NCI-H2227 (cell line): Measurements from ENCODE around the gene MSRB3.
"Not testable (repeated sequence)": the region's sequence is repeated elsewhere in the genome, so short reads cannot be mapped to it uniquely, and the experiment has no call there.

Source experiments
- DNase-seq: peaks from one replicate; lab custom pipeline; 2025; ENCODE audit not compliant: unreplicated experiment; lab: John Stamatoyannopoulos, UW

Gene MSRB3

DNA sequence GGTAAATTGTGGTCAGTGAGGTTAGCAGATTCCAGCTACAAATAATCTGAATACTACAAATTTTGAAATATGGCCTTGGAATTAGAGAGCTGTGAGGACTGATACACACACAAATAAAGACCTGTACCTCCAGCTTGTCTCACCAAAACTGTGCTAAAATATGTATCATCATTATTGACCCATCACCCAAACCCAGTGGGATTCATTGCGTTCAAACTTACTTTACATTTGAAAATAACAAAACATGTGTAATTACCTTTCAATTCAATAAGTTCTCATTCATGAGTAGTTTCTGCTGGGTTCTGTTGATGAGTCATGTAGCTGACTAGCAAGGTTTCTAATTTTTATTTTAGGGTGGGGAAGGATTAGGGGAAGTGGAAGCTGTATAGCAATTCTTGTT is 170.9 kb downstream of the MSRB3 start:
- DNase-seq: no peak

DNA sequence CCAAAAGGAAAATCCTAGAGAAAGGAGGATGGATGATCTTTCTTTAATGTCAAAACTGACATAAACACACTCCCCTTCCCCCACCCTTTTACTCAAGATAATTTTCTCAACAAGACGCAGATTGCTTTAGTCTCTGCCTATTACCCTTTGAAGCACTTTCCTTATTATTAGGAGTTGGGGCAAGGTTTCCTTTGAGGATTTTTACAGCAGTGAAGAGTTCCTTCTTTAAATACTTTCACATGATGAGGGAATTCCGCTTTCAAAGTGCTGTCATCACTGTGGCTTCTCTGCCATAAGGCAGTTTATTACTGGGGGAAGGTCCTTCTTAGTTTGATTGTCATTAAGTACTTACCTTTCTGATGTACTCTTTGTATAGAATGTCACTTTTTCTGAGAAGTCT is 172.1 kb downstream of the MSRB3 start:
- peak; percentile 13 for DNase-seq

DNA sequence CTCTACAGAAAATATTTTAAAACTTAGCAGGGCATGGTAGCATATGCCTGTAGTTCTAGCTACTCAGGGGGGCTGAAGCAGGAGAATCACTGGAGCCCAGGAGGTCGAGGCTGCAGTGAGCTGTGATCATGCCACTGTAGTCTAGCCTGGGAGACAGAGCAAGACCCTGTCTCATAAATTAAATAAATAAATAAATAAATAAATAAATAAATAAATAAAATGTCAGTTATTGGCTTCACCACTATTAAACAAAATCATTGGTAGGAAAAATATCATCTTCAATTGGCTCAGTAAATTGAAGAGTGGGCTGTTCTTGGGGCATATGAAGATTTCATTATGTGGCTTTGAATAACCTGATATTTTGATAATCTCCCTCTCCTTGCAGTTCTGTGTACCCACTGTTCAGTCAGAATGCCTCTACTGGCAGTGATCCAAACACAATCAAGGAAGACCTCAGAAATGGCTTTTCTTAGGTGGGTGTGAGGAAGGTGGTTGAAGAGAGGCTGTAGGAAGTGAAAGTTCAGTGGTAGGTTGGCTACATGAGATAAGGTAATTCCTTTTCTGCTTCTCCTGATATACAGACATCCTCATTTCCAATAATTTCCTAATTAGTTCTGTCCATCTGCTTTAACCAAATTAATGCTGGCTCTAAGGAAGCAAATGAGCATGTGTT is 175.8 kb downstream of the MSRB3 start:
- no peak for DNase-seq

- DNase-seq: not testable (repeated sequence)
These were observed 178.9 kb downstream of the MSRB3 start for GRCh38 chr12:65457341-65457740.

DNA sequence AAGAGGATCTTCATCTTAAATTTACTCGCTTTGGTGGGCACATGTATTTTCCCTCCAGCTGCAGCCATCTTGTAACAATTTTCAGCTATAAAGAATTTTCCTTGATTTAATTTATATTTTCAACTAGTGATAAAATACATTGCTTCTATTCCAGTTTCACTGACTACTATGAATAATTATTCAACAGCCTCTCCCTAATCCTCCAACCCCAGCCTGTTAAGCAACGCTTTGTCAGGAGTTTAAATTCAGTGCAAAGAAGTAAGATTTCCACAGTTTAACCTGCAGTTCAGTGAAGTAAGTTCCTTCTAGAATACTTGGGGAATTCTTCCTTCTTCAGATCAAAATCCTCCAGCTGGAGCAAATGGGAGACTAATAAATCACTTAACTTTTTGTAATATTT is 180.2 kb downstream of the MSRB3 start:
- DNase-seq: no peak

DNA sequence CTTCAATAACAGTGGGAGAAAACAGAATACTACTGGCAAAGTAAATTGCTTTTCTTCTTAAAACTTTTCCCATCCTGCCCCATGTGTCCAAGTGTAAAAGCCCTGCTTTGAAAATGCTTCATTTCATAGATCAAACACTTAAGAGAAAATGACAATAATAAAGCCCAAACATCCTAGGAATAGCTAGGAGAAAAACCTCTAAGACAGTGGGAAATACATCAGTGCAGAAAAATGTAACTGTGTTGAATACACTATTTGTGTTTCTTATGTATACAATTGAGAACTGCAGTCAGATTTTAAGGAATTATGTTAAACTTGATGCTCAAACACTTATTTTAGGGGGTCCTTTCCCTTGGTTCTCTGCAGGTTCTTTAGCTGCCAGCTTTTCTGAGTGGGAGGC is 181.1 kb downstream of the MSRB3 start:
- DNase-seq: no peak

- DNase-seq: no peak
These were observed 181.6 kb downstream of the MSRB3 start for GRCh38 chr12:65460063-65460462.

DNA sequence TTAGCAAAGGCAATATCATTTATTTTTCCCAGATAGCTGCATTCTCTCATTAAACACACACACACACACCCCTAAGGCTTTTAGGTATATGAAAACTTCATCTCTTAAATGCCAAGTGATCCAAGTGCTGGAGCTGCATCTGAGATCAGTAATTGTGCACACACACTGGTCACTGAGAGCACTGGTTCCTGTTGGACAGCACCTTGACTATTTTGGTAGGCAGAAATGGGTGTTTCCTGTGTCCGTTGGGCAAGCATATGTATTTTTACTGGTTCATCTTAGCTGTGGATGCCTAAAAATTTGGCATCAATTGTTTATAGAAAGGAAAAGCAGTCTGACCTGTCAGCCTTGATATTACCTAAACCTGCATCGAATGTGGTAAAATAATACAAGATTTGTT is 182.5 kb downstream of the MSRB3 start:
- DNase-seq: no peak

DNA sequence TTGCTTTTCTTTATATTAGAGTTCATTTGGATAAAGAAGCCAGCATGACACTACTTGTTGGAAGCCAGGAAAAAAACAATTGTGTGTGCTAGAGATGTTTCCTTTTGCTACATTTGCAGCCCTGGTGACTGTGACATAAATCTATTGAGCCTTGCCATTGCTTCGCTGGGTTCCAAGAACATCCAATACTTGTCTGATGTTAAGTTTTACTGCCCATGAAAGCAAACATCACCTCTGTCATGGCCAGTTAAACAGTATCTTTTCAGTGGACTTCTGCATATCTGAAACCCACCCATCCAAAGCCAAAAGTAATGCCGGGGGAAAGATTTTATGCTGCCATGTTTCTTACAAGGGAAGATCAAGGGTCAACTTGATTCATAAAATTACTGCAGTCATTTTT is 184.0 kb downstream of the MSRB3 start:
- DNase-seq: no peak

- DNase-seq: no peak
These were observed 184.6 kb downstream of the MSRB3 start for GRCh38 chr12:65463082-65463481.

- no peak for DNase-seq
These were observed 185.1 kb downstream of the MSRB3 start for GRCh38 chr12:65463611-65464010.

DNA sequence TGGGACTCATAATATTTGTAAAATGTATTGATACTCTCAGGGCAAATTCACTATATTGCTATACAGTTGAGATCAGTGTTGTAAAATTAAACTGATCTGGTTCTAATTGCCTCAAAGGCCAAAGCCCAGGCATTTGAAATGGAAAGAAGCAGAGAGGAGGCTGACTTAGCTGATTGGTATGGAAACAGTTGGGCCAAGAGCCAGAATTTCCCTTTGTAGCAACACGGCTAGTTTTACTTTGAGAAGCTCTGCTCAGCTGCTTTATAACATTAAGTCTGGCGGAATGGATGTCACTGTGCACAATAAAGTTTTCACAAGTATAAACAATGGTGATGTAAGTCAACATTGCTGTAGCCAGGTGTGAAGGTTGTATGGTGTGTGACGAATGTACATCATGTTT is 186.4 kb downstream of the MSRB3 start:
- no peak for DNase-seq

DNA sequence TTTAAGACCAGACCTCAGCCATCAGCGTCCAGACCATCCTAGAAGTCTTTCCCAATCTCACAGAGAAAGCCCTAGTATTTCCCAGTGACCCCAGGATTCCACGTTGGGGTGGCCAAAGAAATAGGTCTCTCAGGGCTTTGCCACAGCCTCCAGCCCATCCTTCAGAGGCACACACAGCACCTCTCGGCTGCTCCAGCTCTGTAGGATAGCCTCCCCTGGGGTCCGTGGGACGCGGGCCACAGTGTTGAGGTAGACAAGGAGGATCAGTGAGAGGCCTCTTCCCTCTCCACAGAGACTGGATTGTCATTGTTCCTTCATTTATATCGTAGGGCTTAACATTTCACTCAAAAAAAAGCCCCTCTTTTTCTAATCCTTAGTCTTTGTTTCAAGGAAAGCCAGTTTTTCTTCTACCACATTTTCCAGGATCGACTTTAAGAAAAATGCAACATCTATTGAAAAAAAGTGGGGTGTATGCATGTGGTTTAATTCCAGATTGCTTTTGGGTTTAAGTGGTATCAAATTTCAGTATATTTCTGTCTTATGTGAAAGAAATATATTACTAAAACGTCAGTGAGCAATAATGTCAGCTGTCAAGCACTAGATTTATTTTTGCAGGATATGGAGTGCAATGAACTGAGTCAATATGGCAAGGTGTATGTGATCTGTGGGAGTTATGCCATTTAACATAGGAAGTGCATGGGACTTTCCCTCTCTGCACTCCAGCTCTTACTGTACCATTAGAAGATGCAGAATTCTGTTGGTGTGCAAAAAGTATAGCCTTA is 187.5 kb downstream of the MSRB3 start:
- no peak for DNase-seq

DNA sequence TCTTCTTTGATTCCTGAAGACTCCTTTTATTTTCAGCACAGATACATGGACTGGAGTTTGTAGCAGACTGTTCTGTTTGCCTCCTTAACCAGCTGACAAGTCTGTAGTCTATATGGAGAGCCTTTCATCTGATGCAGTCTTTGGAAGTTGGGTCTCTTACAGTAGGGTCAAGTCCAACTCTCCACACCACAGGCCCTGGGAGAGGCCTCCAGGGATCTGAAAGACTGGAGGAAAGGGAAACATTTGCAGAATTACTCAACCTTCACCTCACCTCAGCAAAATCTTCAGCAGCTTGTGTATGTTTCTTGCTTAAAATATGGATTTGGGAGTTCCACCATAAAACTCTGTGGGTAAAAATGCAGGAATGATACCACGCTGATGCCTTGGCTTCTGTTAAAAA is 188.4 kb downstream of the MSRB3 start:
- no peak for DNase-seq

DNA sequence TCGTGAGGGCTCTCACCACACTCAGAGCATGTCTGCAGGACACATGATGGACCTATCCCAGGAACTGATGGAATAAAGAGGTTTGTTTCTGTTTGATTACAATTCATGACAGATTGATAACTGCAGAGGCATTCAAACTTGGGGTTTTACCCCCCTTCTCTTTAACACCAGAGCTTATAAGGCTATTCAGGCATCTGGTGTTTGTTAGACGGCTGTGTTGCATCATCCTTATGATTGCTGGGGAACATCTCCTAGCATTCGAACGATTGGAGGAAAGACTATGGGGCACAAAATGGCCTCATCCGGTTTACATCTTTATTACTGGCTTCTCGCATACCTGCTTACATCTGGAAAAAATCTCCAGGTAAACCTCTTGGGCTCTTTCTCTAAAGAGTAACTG is 191.8 kb downstream of the MSRB3 start:
- DNase-seq: no peak

GRCh38 chr12:65472079-65472478 is 193.6 kb downstream of the MSRB3 start:
- DNase-seq: no peak

GRCh38 chr12:65474831-65475230 is 196.3 kb downstream of the MSRB3 start:
- DNase-seq: no peak

GRCh38 chr12:65477721-65478120 is 199.2 kb downstream of the MSRB3 start:
- DNase-seq: no peak

DNA sequence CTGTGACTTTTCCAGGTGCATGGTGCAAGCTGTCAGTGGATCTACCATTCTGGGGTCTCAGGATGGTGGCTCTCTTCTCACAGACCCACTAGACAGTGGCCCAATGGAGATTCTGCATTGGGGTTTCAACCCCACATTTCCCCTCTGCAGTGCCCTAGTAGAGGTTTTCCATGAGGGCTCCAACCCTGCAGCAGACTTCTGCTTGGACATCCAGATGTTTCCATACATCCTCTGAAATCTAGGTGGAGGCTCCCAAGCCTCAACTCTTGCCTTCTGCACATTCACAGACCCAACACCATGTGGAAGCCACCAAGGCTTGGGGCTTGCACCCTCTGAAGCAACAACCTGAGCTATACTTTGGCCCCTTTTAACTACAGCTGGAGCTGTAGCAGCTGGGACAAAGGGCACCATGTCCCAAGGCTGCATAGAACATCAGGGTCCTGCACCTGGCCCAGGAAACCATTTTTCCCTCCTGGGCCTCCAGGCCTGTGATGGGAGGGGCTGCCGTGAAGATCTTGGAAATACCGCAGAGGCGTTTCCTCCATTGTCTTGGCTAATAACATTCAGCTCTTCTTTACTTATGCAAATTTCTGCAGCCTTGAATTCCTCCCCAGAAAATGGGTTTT is 205.5 kb downstream of the MSRB3 start:
- not testable (repeated sequence) for DNase-seq

DNA sequence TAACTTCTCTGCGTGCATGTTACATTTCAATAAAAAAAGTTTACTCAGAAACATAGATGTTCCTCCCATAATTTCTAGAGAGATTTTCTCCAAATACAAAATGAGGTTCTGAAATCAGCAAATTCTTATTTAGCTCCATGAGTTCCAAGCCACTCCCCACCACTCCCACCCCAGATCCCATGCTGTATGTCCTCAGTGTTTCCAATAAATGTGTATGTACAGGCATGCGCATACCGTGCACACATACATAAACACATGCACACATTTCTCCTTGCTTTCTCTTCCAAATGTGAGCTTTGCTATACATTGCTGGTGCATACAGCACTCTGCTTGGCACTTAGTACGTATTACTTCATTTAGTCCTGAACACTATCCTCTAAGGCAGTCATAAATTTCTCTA is 209.7 kb downstream of the MSRB3 start:
- DNase-seq: no peak

DNA sequence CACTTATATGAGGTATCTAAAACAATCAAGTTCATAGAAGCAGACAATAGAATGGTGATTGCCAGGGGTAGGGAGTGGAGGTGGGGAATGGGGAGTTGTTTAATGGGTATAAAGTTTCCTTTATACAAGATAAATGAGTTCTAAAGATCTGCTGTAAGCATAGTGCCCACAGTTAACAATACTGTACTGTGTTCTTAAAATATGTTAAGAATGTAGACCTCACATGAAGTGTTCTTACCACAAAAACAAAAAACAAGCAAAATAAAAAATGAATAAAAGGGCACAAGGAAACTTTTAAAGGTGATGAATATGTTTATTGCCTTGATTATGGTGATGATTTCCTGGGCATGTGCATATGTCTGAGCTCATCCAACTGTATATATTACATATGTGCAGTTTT is 211.8 kb downstream of the MSRB3 start:
- DNase-seq: no peak
